NCI-H460 (cell line): ENCODE results near the gene SLC27A2. TPM values are rescaled to one million over a fixed set of nuclear protein-coding genes. Genes with fewer than 3 reads are reported as not detected.
"Not testable (repeated sequence)": the region's sequence is repeated elsewhere in the genome, so short reads cannot be mapped to it uniquely, and the experiment has no call there.

Source experiments
- DNase-seq: peaks from one replicate; pipeline ENCODE4 v3.0.0-alpha.2; 2016; ENCODE audit warnings: low read depth; ENCODE audit errors: extremely low read depth
- total RNA-seq: library from RNA; depleted of rRNA; stranded (reverse); fragments of >200 nt; shearing (Covaris generic); gene quantifications from 2 replicates; pipeline ENCODE4 v1.2.3, GENCODE V29; 2014

Gene SLC27A2
- total RNA-seq, 1 experiment from 2014 or later, result 18.7 TPM

GRCh38 chr15:50188793-50189192, 6.8 kb downstream of the SLC27A2 start:
- DNase-seq, result not testable (repeated sequence)

- DNase-seq, result no peak
Observed at GRCh38 chr15:50189633-50190032, 7.6 kb downstream of the SLC27A2 start.

- no peak for DNase-seq
Observed at GRCh38 chr15:50190166-50190570, 8.2 kb downstream of the SLC27A2 start.

- no peak for DNase-seq
Observed at GRCh38 chr15:50190723-50191122, 8.7 kb downstream of the SLC27A2 start.

GRCh38 chr15:50192164-50192563, 10.2 kb downstream of the SLC27A2 start:
- DNase-seq, result no peak

GRCh38 chr15:50192926-50193620, 11.1 kb downstream of the SLC27A2 start:
- DNase-seq, result no peak

- DNase-seq, result no peak
Observed at GRCh38 chr15:50202003-50202402, 20.0 kb downstream of the SLC27A2 start.

- no peak for DNase-seq
Observed at GRCh38 chr15:50206020-50206419, 24.0 kb downstream of the SLC27A2 start.

- no peak for DNase-seq
Observed at GRCh38 chr15:50209809-50210208, 27.8 kb downstream of the SLC27A2 start.

- DNase-seq, result no peak
Observed at GRCh38 chr15:50210462-50211157, 28.6 kb downstream of the SLC27A2 start.

GRCh38 chr15:50218291-50218690, 36.3 kb downstream of the SLC27A2 start:
- DNase-seq, result no peak

- no peak for DNase-seq
Observed at GRCh38 chr15:50218691-50219090, 36.7 kb downstream of the SLC27A2 start.

- DNase-seq, result no peak
Observed at GRCh38 chr15:50219820-50220219, 37.8 kb downstream of the SLC27A2 start.

GRCh38 chr15:50222181-50222580, 40.2 kb downstream of the SLC27A2 start:
- DNase-seq, result no peak

GRCh38 chr15:50224606-50225005, 42.6 kb downstream of the SLC27A2 start:
- no peak for DNase-seq

- DNase-seq, result no peak
Observed at GRCh38 chr15:50225057-50225456, 43.1 kb downstream of the SLC27A2 start.

GRCh38 chr15:50225938-50226337, 43.9 kb downstream of the SLC27A2 start:
- no peak for DNase-seq

GRCh38 chr15:50227076-50227475, 45.1 kb downstream of the SLC27A2 start:
- no peak for DNase-seq

GRCh38 chr15:50228866-50229265, 46.9 kb downstream of the SLC27A2 start:
- DNase-seq, result no peak

- no peak for DNase-seq
Observed at GRCh38 chr15:50229336-50229735, 47.3 kb downstream of the SLC27A2 start.

- DNase-seq, result no peak
Observed at GRCh38 chr15:50231761-50232160, 49.8 kb downstream of the SLC27A2 start.

GRCh38 chr15:50232791-50233190, 50.8 kb downstream of the SLC27A2 start:
- no peak for DNase-seq
